Stimulated activated naive CD8-positive, alpha-beta T cell treated with anti-CD3 and anti-CD28 coated beads, Interleukin-15, amount 100 ng/mL, for 72 hours (primary cell): ENCODE results near the gene FAM47A.

Experiments used
- ATAC-seq: fragments of 150-1000 bp; cut with Tn5 transposase; 2 replicates; pipeline ENCODE4 v1.10.0; 2021; ENCODE audit warnings: mild to moderate bottlenecking, moderate library complexity
- DNase-seq, 2 donors: peaks; one replicate each; pipeline ENCODE4 v3.0.0; 2021 to 2022
- H3K27ac Mint-ChIP-seq, 2 donors: one replicate each; pipeline ENCODE4 v1.8.0; 2022; ENCODE audit warnings: mild to moderate bottlenecking in 2 of 2, mixed read lengths in 2 of 2, moderate library complexity in 2 of 2
- H3K27me3 Mint-ChIP-seq: one replicate; pipeline ENCODE4 v1.8.0; 2022; ENCODE audit warnings: mixed read lengths
- H3K4me1 Mint-ChIP-seq: one replicate; pipeline ENCODE4 v1.8.0; 2022; ENCODE audit warnings: mild to moderate bottlenecking, mixed read lengths
- H3K4me3 Mint-ChIP-seq, 2 donors: one replicate each; pipeline ENCODE4 v1.8.0; 2022; ENCODE audit warnings: mild to moderate bottlenecking in 2 of 2, mixed read lengths in 2 of 2, moderate library complexity in 1 of 2
- H3K9me3 Mint-ChIP-seq, 2 donors: one replicate each; pipeline ENCODE4 v1.8.0; 2022; ENCODE audit warnings: mixed read lengths in 2 of 2

Gene FAM47A

DNA sequence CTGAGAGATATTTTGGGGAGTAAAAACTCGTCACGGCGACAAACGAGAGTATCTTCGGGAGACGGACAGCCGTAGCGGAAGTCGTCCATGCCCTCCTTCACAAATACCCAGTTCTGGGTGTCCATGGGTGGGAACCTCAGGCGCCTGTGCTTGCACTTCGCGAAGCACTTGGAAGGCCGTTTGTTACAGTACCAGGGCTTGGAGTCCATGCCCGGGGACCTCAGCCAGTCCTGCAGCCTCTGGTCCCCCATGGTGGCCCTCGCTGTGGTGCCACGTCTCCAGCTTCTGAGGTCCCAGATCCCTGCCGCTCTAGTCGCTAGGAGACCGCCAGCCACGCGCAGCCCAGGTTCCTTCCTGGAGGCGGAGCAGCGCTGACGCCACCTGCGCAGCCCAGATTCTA lies at the start of gene FAM47A:
Gene FAM47A, minus strand, starts transcription at position 287 of the 400 bp plus-strand sequence. Its CDS starts 36 bp downstream, at position 251.
- Mint-ChIP-seq H3K27ac (no peak within 1 kb of the TSS), H3K27me3 (no peaks in the 10 kb centered on the region), H3K9me3 (no peaks in the 10 kb centered on the region), H3K4me1 (no peaks in the 10 kb centered on the region), H3K4me3 (no peak within 1 kb of the TSS)
- no peak for ATAC-seq
- no peak for DNase-seq

DNA sequence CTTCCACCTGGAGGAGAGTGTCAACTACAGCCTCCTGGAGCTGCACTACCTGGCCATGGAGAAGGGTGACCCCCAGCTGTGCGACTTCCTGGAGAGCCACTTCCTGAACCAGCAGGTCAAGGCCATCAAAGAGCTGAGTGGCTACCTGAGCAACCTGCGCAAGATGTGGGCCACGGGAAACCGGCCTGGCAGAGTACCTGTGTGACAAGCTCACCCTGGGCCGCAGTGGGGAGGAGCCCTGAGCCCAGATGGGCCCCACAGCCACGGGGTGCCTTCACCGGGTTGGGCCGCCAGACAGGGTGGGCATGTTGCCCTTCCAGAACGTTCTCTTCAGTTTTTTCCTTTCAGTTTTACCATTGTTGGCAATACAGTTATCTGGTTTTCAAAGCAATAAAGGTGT lies 15.2 kb upstream of the FAM47A start:
- Mint-ChIP-seq H3K27ac (no peak overlapping the region), H3K9me3 (no peaks in the 10 kb centered on the region), H3K27me3 (no peaks in the 10 kb centered on the region), H3K4me3 (no peak overlapping the region), H3K4me1 (no peaks in the 10 kb centered on the region)
- ATAC-seq (no peak), DNase-seq (no peak)

DNA sequence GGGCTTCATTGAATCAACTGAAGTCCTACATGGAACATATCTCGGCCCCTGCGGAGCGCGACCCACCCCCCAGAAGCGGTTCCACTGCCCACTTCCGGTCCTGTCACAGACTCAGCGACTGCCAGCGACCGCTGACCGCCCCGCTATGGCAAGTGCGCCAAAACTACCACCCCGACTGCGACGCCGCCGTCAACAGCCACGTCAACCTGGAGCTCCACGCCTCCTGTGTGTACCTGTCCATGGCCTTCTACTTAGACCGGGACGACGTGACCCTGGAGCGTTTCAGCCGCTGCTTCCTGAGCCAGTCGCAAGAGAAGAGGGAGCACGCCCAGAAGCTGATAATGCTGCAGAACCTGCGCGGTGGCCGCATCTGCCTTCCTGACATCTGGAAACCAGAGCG lies 14.8 kb upstream of the FAM47A start:
- Mint-ChIP-seq H3K4me1 (no peaks in the 10 kb centered on the region), H3K27ac (no peak overlapping the region), H3K9me3 (no peaks in the 10 kb centered on the region), H3K4me3 (no peak overlapping the region), H3K27me3 (no peaks in the 10 kb centered on the region)
- no peak for ATAC-seq
- DNase-seq, result no peak

DNA sequence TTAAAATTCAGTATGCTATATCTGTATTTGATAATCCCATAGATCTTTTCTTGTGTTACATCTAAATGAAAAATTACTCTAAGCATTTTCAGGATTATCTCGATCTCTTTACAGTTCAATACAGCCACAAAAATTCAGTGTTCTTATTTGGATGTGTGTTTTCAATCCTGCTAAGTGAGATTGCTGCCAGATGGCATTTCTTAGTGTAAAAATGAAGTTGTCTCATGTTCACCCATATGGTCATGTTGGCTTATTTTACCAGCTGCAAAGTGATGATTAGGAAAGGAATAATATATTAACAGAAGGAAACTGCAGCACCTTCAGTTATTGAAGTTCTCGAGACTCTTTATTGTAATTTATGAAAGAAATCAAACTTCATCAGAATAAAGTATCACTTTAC lies 12.1 kb upstream of the FAM47A start:
- Mint-ChIP-seq H3K27me3 (no peaks in the 10 kb centered on the region), H3K9me3 (no peaks in the 10 kb centered on the region), H3K27ac (no peak overlapping the region), H3K4me3 (no peak overlapping the region), H3K4me1 (no peaks in the 10 kb centered on the region)
- ATAC-seq, result no peak
- DNase-seq, result no peak

DNA sequence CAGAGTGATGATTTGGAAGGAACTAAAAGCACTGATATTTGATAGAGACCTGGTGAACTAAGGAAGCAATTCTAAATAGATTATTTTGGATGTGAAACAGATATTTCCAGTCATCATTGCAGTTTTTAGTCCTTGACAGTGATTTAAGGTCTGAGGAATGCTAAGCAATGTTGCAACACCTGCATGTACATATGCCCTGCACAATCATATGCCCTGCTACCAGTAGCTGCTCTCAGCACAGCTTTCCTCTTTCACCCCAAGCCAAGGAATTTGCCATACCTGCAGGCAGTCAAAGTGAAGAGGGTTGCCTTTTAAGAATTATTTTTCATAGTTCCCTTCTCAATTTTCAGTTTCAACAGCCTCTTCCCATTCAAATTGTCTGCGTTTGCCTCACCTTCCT lies 8.7 kb upstream of the FAM47A start:
- no peaks in the 10 kb centered on the region for H3K9me3 Mint-ChIP-seq
- ATAC-seq, result no peak

DNA sequence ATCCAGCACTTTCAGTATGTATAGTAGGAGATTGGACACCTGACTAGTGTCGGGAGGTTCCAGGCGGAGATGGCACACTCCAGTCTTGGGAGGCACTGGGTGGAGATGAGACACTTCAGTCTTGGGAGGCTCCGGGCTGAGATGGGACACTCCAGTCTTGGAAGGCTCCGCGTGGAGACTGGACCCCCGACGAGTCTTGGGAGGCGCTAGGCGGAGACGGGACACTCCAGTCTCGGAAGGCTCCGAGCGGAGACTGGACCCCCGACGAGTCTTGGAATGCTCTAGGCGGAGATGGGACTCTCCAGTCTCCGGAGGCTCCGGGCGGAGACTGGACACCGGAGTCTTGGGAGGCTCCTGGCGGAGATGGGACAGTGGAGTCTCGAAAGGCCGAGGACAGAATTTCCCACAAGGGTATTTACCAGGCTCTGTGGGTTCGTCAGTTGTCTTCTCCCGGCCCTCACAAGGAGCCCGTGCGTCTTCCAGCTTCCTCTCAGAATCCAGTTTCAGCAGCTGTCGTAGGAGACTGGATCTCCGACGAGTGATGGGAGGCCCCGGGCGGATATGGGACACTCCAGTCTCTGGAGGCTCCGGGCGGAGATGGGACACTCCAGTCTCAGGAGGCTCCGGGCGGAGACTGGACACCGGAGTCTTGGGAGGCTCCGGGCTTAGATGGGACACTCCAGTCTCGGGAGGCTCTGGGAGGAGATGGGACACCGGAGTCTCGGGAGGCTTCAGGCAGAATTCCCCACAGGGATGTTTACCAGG lies 952 bp downstream of the FAM47A start:
- no peak for ATAC-seq
- Mint-ChIP-seq H3K4me3 (no peak overlapping the region), H3K27ac (no peak overlapping the region), H3K27me3 (no peaks in the 10 kb centered on the region), H3K9me3 (no peaks in the 10 kb centered on the region), H3K4me1 (no peaks in the 10 kb centered on the region)
- no peak for DNase-seq

More for the DNA sequence above, 8.7 kb upstream of the FAM47A start:
- Mint-ChIP-seq H3K4me1 (no peaks in the 10 kb centered on the region), H3K27me3 (no peaks in the 10 kb centered on the region), H3K27ac (no peak overlapping the region), H3K4me3 (no peak overlapping the region)
- no peak for DNase-seq

DNA sequence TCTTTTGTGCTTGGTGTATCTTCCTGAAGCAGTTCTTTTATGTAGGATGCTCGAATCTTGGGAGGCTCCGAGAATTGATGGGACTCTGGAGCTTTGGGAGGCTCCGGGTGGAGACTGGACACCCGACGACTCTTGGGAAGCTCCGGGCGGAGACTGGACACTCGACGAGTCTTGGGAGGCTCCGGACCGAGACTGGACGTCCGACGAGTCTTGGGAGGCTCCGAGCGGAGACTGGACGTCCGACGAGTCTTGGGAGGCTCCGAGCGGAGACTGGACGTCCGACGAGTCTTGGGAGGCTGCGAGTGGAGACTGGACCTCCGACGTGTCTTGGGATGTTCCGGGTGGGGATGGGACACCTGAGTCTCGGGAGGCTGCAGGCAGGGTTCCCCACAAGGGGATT lies 1.6 kb downstream of the FAM47A start:
- no peak overlapping the region for H3K27ac Mint-ChIP-seq
- H3K4me1 Mint-ChIP-seq, result no peaks in the 10 kb centered on the region
- no peaks in the 10 kb centered on the region for H3K9me3 Mint-ChIP-seq
- no peaks in the 10 kb centered on the region for H3K27me3 Mint-ChIP-seq
- no peak for ATAC-seq
- H3K4me3 Mint-ChIP-seq, result no peak overlapping the region
- no peak for DNase-seq

DNA sequence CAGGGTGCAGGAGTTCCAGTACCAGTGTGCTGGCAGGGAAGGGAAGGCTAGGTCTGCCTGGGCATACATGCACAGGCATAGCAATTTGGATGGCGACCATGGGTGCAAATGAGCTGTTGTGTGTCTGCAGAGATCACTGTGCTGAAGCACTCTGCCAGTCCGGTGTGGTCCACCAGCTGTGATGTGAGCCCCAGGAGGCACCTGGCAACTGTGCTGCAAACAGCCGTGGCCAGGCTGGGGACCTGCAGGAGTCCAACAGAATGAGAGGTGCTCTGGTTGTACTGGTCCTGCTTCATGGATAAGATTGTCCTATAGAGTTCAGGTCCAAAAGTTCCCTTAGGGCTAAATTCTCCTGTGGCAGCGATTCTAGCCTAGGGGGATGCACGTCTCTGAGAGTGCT lies 6.1 kb downstream of the FAM47A start:
- DNase-seq (no peak), ATAC-seq (no peak)
- H3K27ac Mint-ChIP-seq, result no peak overlapping the region
- peaks cover 0 to 7% of the 10 kb centered on the region in 2 donors for H3K9me3 Mint-ChIP-seq
- no peaks in the 10 kb centered on the region for H3K4me1 Mint-ChIP-seq
- H3K4me3 Mint-ChIP-seq, result no peak overlapping the region
- H3K27me3 Mint-ChIP-seq, result no peaks in the 10 kb centered on the region

DNA sequence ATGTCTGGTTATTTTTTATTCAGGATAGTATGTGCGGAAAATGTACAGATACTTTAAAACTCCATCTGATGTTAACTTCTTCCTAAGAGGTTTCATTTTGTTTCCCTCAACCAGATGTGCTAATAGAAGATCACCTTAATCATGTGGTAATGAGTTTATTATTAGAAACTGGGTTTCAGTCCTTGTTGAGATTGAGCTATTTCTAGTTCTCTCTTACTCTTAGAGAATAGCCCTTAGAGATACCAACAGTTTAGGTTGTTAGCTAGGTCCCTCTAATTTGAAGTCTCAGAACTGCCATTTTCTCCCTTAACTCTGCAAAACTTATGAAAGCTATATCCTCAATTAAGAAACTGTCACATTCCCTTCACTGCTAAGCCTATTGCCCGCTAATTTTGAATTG lies 13.0 kb downstream of the FAM47A start:
- Mint-ChIP-seq H3K27ac (no peak overlapping the region), H3K27me3 (no peaks in the 10 kb centered on the region), H3K4me3 (no peak overlapping the region), H3K4me1 (no peaks in the 10 kb centered on the region), H3K9me3 (peaks cover 0 to 7% of the 10 kb centered on the region in 2 donors)
- no peak for DNase-seq
- ATAC-seq, result no peak

DNA sequence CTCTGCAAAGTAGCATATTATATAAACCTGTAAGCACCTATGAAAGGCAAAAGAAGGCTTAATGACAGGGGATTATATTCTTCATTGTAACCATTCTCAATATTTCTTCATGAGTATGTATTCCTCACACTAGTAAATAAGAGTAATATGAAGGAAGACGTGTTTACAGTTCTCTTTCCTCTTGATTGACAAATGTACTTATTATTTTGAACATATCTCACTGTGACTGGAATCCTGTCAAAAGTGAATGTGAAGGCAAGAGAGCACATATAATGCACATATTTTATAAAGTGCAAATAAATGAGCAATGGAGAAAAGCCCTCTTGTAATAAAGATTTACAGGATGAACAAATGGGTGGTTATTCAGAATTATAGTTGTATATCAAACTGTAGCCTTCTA lies 19.7 kb downstream of the FAM47A start:
- Mint-ChIP-seq H3K27ac (no peak overlapping the region), H3K9me3 (no peaks in the 10 kb centered on the region), H3K27me3 (no peaks in the 10 kb centered on the region), H3K4me3 (no peak overlapping the region), H3K4me1 (no peaks in the 10 kb centered on the region)
- ATAC-seq (no peak), DNase-seq (no peak)
